Keratinocyte (primary cell): ENCODE results near the gene EML5.

ENCODE experiments used
- EZH2 ChIP-seq: IDR thresholded peaks from one replicate; pipeline ENCODE4 v1.6.1; 2012; ENCODE audit warnings: inconsistent platforms, mild to moderate bottlenecking, low read length, moderate library complexity
- TF ChIP-seq, protein P1 (sequence below), 3 experiments: IDR thresholded peaks in 1 of 3; conservative IDR thresholded peaks in 1 of 3; optimal IDR thresholded peaks in 1 of 3; 2 replicates in 2 of 3; 3 replicates in 1 of 3; pipeline versions ENCODE3 to v1.5.1; 2011; ENCODE audit warnings: low read length in 3 of 3, mild to moderate bottlenecking in 3 of 3, moderate library complexity in 2 of 3, control low read depth in 1 of 3, inconsistent platforms in 1 of 3; ENCODE audit not compliant: insufficient read depth in 2 of 3; ENCODE audit errors: extremely low read depth in 1 of 3

DNA sequence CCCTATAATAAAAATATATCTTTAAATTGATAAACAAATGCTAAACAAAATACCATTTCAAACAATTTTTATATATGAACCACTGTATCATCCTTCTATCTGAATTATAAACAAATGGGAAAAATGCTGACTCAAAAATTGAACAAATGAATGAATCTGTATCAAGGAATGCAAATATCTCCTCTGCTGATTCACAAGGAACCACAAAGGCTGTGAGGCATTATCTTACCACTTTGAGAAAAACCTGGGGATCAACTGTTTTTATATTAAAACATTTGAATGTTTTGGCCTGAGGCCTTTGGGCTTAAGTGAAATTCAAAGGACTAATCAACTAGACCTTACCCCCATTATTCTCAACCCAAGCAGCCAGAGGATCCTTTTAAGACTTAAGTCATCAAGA is 86.3 kb downstream of the EML5 start:
- TF ChIP-seq, protein P1, sequence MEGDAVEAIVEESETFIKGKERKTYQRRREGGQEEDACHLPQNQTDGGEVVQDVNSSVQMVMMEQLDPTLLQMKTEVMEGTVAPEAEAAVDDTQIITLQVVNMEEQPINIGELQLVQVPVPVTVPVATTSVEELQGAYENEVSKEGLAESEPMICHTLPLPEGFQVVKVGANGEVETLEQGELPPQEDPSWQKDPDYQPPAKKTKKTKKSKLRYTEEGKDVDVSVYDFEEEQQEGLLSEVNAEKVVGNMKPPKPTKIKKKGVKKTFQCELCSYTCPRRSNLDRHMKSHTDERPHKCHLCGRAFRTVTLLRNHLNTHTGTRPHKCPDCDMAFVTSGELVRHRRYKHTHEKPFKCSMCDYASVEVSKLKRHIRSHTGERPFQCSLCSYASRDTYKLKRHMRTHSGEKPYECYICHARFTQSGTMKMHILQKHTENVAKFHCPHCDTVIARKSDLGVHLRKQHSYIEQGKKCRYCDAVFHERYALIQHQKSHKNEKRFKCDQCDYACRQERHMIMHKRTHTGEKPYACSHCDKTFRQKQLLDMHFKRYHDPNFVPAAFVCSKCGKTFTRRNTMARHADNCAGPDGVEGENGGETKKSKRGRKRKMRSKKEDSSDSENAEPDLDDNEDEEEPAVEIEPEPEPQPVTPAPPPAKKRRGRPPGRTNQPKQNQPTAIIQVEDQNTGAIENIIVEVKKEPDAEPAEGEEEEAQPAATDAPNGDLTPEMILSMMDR (optimal IDR thresholded peaks at IDR 0.05 in 1 of 3, IDR thresholded peaks at IDR 0.05 in 1 of 3, conservative IDR thresholded peaks at IDR 0.05 in 1 of 3; ENCODE audit: extremely low read depth in 1 of 3, insufficient read depth in 2 of 3, low read length in 3 of 3), result no peak
- no peak for TF ChIP-seq EZH2
